ENCODE data around the gene ERN1. TPM values are rescaled to one million over a fixed set of nuclear protein-coding genes. Genes with fewer than 3 reads are reported as not detected.
A peak's percentile ranks its signal among the peaks of the same experiment; 100 is the strongest.

ERN1 gene
- total RNA-seq, 2 donors from 2014 or later: 63.3 to 77.1 TPM

- peak overlapping the region in 1 of 4 donors; percentile 11 for H3K27ac ChIP-seq
- no peak for ATAC-seq
- WGBS, 2 donors: 78 to 94% methylated on average over 2 of the region's 2 CpGs
- H3K27me3 ChIP-seq: no peaks in the 10 kb centered on the region
- H3K4me3 ChIP-seq: no peak overlapping the region
- TF ChIP-seq CTCF (IDR thresholded peaks at IDR 0.05): peak in 2 of 7 experiments; percentile 4 to 7
- no peak for TF ChIP-seq POLR2A (IDR thresholded peaks at IDR 0.05)
- DNase-seq: no peak
- H3K9me3 ChIP-seq: no peaks in the 10 kb centered on the region
- intact Hi-C loops (cut with DNase I): no loop called here
- peaks cover 8% of the 10 kb centered on the region for H3K4me1 ChIP-seq
- H3K36me3 ChIP-seq (replicated peaks in 1 of 2; ENCODE audit: insufficient read depth in 1 of 2, low read depth in 2 of 2): no peaks in the 10 kb centered on the region
Measured at GRCh38 chr17:64017381-64017980, 112.5 kb downstream of the ERN1 start.

- DNase-seq (no peak), ATAC-seq (no peak)
- H3K27me3 ChIP-seq: no peaks in the 10 kb centered on the region
- H3K9me3 ChIP-seq: no peaks in the 10 kb centered on the region
- no peaks in the 10 kb centered on the region for H3K36me3 ChIP-seq (replicated peaks in 1 of 2; ENCODE audit: insufficient read depth in 1 of 2, low read depth in 2 of 2)
- peak overlapping the region in 1 of 4 donors; percentile 11 for H3K27ac ChIP-seq
- intact Hi-C loops (cut with DNase I): no loop called here
- H3K4me1 ChIP-seq: peaks cover 8% of the 10 kb centered on the region
- no peak for TF ChIP-seq POLR2A (IDR thresholded peaks at IDR 0.05)
- TF ChIP-seq CTCF (IDR thresholded peaks at IDR 0.05): no peak
- WGBS, 2 donors: 60 to 90% methylated on average over 3 of the region's 3 CpGs
- H3K4me3 ChIP-seq: no peak overlapping the region
Measured at GRCh38 chr17:64016974-64017373, 113.0 kb downstream of the ERN1 start.

GRCh38 chr17:64016231-64016784, 113.6 kb downstream of the ERN1 start:
- 62 to 63% methylated on average over 5 of the region's 5 CpGs for WGBS, 2 donors
- no peak for TF ChIP-seq CTCF (IDR thresholded peaks at IDR 0.05)
- no peak for TF ChIP-seq POLR2A (IDR thresholded peaks at IDR 0.05)
- H3K27ac ChIP-seq: peak overlapping the region in 1 of 4 donors; percentile 11
- no peaks in the 10 kb centered on the region for H3K36me3 ChIP-seq (replicated peaks in 1 of 2; ENCODE audit: insufficient read depth in 1 of 2, low read depth in 2 of 2)
- no peak overlapping the region for H3K4me3 ChIP-seq
- H3K27me3 ChIP-seq: no peaks in the 10 kb centered on the region
- intact Hi-C loops (cut with DNase I): no loop called here
- H3K9me3 ChIP-seq: no peaks in the 10 kb centered on the region
- ATAC-seq: no peak
- no peak for DNase-seq
- peaks cover 8% of the 10 kb centered on the region for H3K4me1 ChIP-seq

GRCh38 chr17:64015447-64015846, 114.5 kb downstream of the ERN1 start:
- Histone ChIP-seq H3K36me3 (replicated peaks in 1 of 2; ENCODE audit: insufficient read depth in 1 of 2, low read depth in 2 of 2) (no peaks in the 10 kb centered on the region), H3K27ac (no peak overlapping the region), H3K9me3 (no peaks in the 10 kb centered on the region), H3K4me3 (no peak overlapping the region), H3K4me1 (peaks cover 8% of the 10 kb centered on the region), H3K27me3 (no peaks in the 10 kb centered on the region)
- DNase-seq: no peak
- ATAC-seq: no peak
- TF ChIP-seq CTCF (IDR thresholded peaks at IDR 0.05) (no peak), POLR2A (IDR thresholded peaks at IDR 0.05) (no peak)
- intact Hi-C loops (cut with DNase I): no loop called here
- WGBS, 2 donors: 95 to 99% methylated on average over 6 of the region's 6 CpGs

Measured in body of pancreas (tissue), 4 donors.